A549 (cell line): Measurements from ENCODE around the gene PDK2. TPM values are rescaled to one million over a fixed set of nuclear protein-coding genes. Genes with fewer than 3 reads are reported as not detected.
A peak's percentile ranks its signal among the peaks of the same experiment; 100 is the strongest.

Experiments used
- ATAC-seq, 2 experiments: fragments of 200-7000 bp in 1 of 2; fragments of >200 bp in 1 of 2; cut with Nextera tagmentation in 1 of 2; cut with Tn5 transposase in 1 of 2; 3 replicates each; pipeline versions ENCODE4 v1.8.0 to v1.9.1; 2018 to 2020; ENCODE audit warnings: mild to moderate bottlenecking in 1 of 2, moderate library complexity in 1 of 2
- CTCF ChIA-PET: fragments of 300-600 bp; sonication (Branson Sonifier 250); formaldehyde crosslinking; extraction: SDS; loops from one replicate; lab custom pipeline; 2021; ENCODE audit warnings: antibody characterized with exemption, inconsistent platforms; lab: Yijun Ruan, JAX
- POLR2A ChIA-PET: fragments of 350-600 bp; formaldehyde crosslinking; extraction: SDS; loops from one replicate; lab custom pipeline; 2021; ENCODE audit warnings: antibody characterized with exemption, inconsistent platforms; lab: Yijun Ruan, JAX
- DNase-seq, 2 experiments: peaks; one replicate each; pipeline versions ENCODE4 v3.0.0 to v3.0.0-alpha.2; 2011 to 2016; ENCODE audit warnings: low read depth in 1 of 2, low spot score in 1 of 2
- FAIRE-seq: peaks from 2 replicates; lab custom pipeline; 2011; peaks lifted over from hg19 to GRCh38; lab: Jason Lieb, UNC
- H3K27ac ChIP-seq, 2 experiments: fragments of >200 bp; sonication (Bioruptor Twin); formaldehyde crosslinking; 3 replicates each; pipeline ENCODE4 v1.5.1; 2016 to 2017
- H3K4me1 ChIP-seq: fragments of >200 bp; sonication (Bioruptor Twin); formaldehyde crosslinking; 3 replicates; pipeline ENCODE4 v1.6.1; 2016
- H3K4me2 ChIP-seq: fragments of >200 bp; sonication (Bioruptor Twin); formaldehyde crosslinking; 3 replicates; pipeline ENCODE4 v1.6.1; 2016
- H3K4me3 ChIP-seq: fragments of >200 bp; sonication (Bioruptor Twin); formaldehyde crosslinking; 3 replicates; pipeline ENCODE4 v1.5.1; 2016
- H3K9me3 ChIP-seq: fragments of >200 bp; sonication (Bioruptor Twin); formaldehyde crosslinking; 3 replicates; pipeline ENCODE4 v1.6.1; 2016
- CEBPB ChIP-seq, 2 experiments: fragments of >200 bp in 1 of 2; sonication (Bioruptor Twin) in 1 of 2; formaldehyde crosslinking in 1 of 2; IDR thresholded peaks; 2 replicates each; pipeline ENCODE4 v1.6.1; 2012 to 2016
- CHD2 ChIP-seq: fragments of 150-350 bp; IDR thresholded peaks from 2 replicates; pipeline ENCODE4 v1.6.1; 2014; ENCODE audit warnings: low read length; ENCODE audit not compliant: partially characterized antibody
- CTCF ChIP-seq: fragments of >200 bp; sonication (Bioruptor Twin); formaldehyde crosslinking; IDR thresholded peaks from 3 replicates; pipeline ENCODE4 v1.5.1; 2016
- ELK1 ChIP-seq: fragments of 150-350 bp; IDR thresholded peaks from 2 replicates; pipeline ENCODE4 v1.6.1; 2014; ENCODE audit warnings: low read depth, mild to moderate bottlenecking, low read length
- EP300 ChIP-seq, 2 experiments: fragments of >200 bp; sonication (Bioruptor Twin); formaldehyde crosslinking; IDR thresholded peaks; 2 replicates in 1 of 2; 3 replicates in 1 of 2; pipeline ENCODE4 v1.6.1; 2016 to 2017
- FOSB ChIP-seq: fragments of 250-450 bp; sonication (Bioruptor Pico); IDR thresholded peaks from 2 replicates; pipeline ENCODE4 v1.5.0; 2020; ENCODE audit warnings: mild to moderate bottlenecking, moderate library complexity
- GATA3 ChIP-seq: IDR thresholded peaks from 2 replicates; pipeline ENCODE4 v1.6.1; 2012; ENCODE audit warnings: borderline replicate concordance
- HOXB5 ChIP-seq: fragments of 250-450 bp; sonication (Bioruptor Pico); IDR thresholded peaks from 2 replicates; pipeline ENCODE4 v1.5.0; 2020; ENCODE audit warnings: mild to moderate bottlenecking, moderate library complexity
- KDM1A ChIP-seq: fragments of 200-600 bp; sonication (generic); IDR thresholded peaks from 2 replicates; pipeline ENCODE4 v1.6.1; 2016; ENCODE audit warnings: low read depth, mild to moderate bottlenecking
- KDM5A ChIP-seq: fragments of 200-600 bp; sonication (generic); IDR thresholded peaks from 2 replicates; pipeline ENCODE4 v1.6.1; 2016; ENCODE audit warnings: antibody characterized with exemption, mild to moderate bottlenecking
- MAFK ChIP-seq: fragments of 450-650 bp; IDR thresholded peaks from 2 replicates; pipeline ENCODE4 v1.6.1; 2014; ENCODE audit not compliant: partially characterized antibody
- MAZ ChIP-seq: fragments of 150-350 bp; IDR thresholded peaks from 2 replicates; pipeline ENCODE4 v1.6.1; 2014; ENCODE audit warnings: antibody characterized with exemption, low read depth, low read length, borderline replicate concordance
- MYC ChIP-seq: IDR thresholded peaks from 2 replicates; pipeline ENCODE4 v1.6.1; 2012; ENCODE audit warnings: mild to moderate bottlenecking, inconsistent platforms, low read length, improper control_type of control experiment, borderline replicate concordance
- NR3C1 ChIP-seq: fragments of >200 bp; sonication (Bioruptor Twin); formaldehyde crosslinking; IDR thresholded peaks from 3 replicates; pipeline ENCODE4 v1.6.1; 2017
- POLR2A ChIP-seq: IDR thresholded peaks from 2 replicates; pipeline ENCODE4 v1.6.1; 2012; ENCODE audit warnings: mild to moderate bottlenecking, low read length
- RAD21 ChIP-seq, 2 experiments: fragments of >200 bp in 1 of 2; sonication (Bioruptor Twin) in 1 of 2; formaldehyde crosslinking in 1 of 2; IDR thresholded peaks in 1 of 2; conservative IDR thresholded peaks in 1 of 2; 2 replicates in 1 of 2; 3 replicates in 1 of 2; pipeline ENCODE4 v1.6.1; 2012 to 2018; ENCODE audit warnings: inconsistent platforms in 1 of 2
- RFX5 ChIP-seq: fragments of 450-650 bp; IDR thresholded peaks from 2 replicates; pipeline ENCODE4 v1.7.1; 2014; ENCODE audit warnings: antibody characterized with exemption, mild to moderate bottlenecking, moderate library complexity
- SMC3 ChIP-seq: fragments of >200 bp; sonication (Bioruptor Twin); formaldehyde crosslinking; IDR thresholded peaks from 3 replicates; pipeline ENCODE4 v1.6.1; 2018; ENCODE audit warnings: inconsistent platforms
- ZFP36 ChIP-seq: fragments of 450-650 bp; IDR thresholded peaks from 2 replicates; pipeline ENCODE4 v1.6.1; 2014; ENCODE audit warnings: borderline replicate concordance; ENCODE audit not compliant: partially characterized antibody
- WGBS: methylation state at CpG from one replicate; pipeline ENCODE4 v1.1.6; 2017; ENCODE audit errors: missing lambda C conversion rate; 5-methylcytosine and 5-hydroxymethylcytosine counted together
- polyA plus RNA-seq, 4 experiments: library from polyadenylated mRNA; depleted of rRNA in 3 of 4; stranded (reverse); fragments of >200 nt; fragmentation: RNase III in 1 of 4; extraction: RNeasy Plus Mini Kit Qiagen cat#74134 plus additional on column Dnase treatment in 1 of 4; gene quantifications; 2 replicates in 3 of 4; 3 replicates in 1 of 4; pipeline ENCODE4 v1.2.3, GENCODE V29; 2011 to 2017
- TF ChIP-seq, protein P1 (sequence below): IDR thresholded peaks from 2 replicates; pipeline ENCODE4 v1.6.1; 2012
- TF ChIP-seq, protein P2 (sequence below): IDR thresholded peaks from 2 replicates; pipeline ENCODE4 v1.6.1; 2012; ENCODE audit warnings: low read depth, borderline replicate concordance

PDK2 gene
- polyA plus RNA-seq, 2 of the 4 experiments (the other 2 are of a cell fraction): 14.1 to 28.5 TPM

DNA sequence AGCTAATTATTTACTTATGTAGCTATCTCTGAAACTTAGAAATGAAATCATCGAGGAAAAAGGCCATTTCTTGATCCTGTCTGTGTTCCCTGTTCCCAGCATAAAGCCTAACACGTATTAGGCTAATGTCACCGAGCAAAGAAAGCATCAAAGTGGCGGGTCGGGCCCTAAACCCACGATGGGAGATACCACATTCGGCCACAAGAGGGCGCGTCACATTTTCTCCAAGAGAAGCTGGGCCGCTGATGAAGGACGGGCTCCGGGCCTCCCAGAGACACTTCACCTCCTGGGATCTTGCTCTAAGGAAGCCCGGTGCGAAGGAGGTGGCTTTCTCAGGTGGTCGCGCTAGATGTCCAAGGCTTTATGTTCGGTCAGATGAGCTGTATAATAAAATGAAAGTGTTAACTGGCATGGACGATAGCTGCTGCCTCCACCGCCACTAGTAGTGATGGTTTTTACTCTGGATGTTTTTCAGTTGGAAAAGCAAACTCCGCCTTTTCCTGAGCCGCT lies 853 bp upstream of the PDK2 start (continued):
- TF ChIP-seq KDM5A: no peak
- TF ChIP-seq CTCF: peak; percentile 98
- TF ChIP-seq FOSB: peak; percentile 67; the same call in 1 of the 2 replicates
- TF ChIP-seq RAD21 (conservative IDR thresholded peaks at IDR 0.05 in 1 of 2, IDR thresholded peaks at IDR 0.05 in 1 of 2): peak; percentile 65 to 73
- TF ChIP-seq EP300 (IDR thresholded peaks at IDR 0.05): no peak
- TF ChIP-seq, protein P1, sequence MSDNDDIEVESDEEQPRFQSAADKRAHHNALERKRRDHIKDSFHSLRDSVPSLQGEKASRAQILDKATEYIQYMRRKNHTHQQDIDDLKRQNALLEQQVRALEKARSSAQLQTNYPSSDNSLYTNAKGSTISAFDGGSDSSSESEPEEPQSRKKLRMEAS: 0 out of 2 replicates have a peak, but pooled peaks have one; percentile 32
- TF ChIP-seq SMC3: peak; percentile 79
- no peak for TF ChIP-seq HOXB5 (CRISPR knock-in tag)
- no peak for TF ChIP-seq ELK1
- no peak for TF ChIP-seq ZFP36
- TF ChIP-seq CEBPB (IDR thresholded peaks at IDR 0.05): no peak
- TF ChIP-seq CHD2: no peak
- TF ChIP-seq, all 56 proteins: peak for 7

DNA sequence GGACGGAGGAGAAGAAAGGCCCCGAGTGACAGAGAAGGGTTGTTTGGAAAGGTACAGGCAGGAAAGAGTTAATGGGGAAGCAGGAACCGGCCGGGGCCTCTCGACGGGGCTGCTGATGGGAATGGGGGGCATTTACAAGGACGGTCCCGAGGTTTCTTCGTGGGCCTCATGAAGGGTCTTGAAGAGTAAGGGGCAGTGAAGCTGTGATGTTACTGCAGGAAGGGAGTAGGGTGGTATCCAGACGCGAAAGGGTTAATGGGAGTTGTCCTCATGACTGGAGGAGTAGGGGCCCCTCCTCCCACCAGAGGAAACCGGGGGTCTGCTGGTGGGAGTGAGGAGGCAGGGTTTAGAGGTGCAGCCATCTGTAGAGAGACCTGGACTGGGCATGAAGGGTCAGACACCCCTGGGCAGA lies 481 bp downstream of the PDK2 start:
- H3K9me3 ChIP-seq: no peaks in the 10 kb centered on the region
- H3K4me2 ChIP-seq: peak overlapping the region; percentile 85
- peak overlapping the region; percentile 76 for H3K4me3 ChIP-seq
- peaks cover 26% of the 10 kb centered on the region for H3K4me1 ChIP-seq
- H3K27ac ChIP-seq: peak overlapping the region; percentile 82 to 90
- 9% methylated on average over 12 of the region's 12 CpGs for WGBS
- DNase-seq (no peak), FAIRE-seq (no peak), ATAC-seq (peak in 1 of 2 experiments; percentile 1; a peak in 1 of 6 replicates)
- TF ChIP-seq KDM5A: no peak
- TF ChIP-seq MAZ: no peak
- no peak for TF ChIP-seq KDM1A
- no peak for TF ChIP-seq MYC
- TF ChIP-seq MAFK: no peak
- TF ChIP-seq GATA3: no peak
- no peak for TF ChIP-seq POLR2A
- no peak for TF ChIP-seq NR3C1
- TF ChIP-seq CHD2: no peak
- POLR2A ChIA-PET: no interaction called here
- CTCF ChIA-PET: interaction anchor here (0.9 to 30.9 kb wide), 12 partner anchors 8 to 246 kb away, joined by 3 to 1356 read pairs (median 40); partner anchors contain the start of genes ITGA3, PPP1R9B, SAMD14 and SGCA

DNA sequence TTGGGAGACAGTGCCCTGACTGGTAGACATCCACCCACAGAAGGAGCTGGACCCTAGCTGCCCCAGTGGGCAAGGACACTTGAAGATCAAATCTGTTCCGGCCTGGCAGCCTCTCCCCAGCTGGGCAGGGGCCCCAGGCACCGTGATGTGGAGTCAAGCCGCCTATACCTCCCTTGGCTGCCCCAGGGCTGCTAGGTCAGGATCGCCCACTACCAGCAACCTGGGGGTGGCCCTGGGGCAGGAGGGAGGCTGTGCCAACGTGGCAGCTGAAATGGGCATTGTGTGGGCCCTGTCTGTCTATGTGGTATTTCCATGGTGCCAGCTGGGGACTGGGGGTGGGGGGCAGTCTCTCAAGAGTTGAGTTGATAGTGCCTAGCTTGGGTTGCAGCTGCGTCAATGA lies 941 bp downstream of the PDK2 start:
- Histone ChIP-seq H3K4me1 (peaks cover 31% of the 10 kb centered on the region), H3K4me3 (peak overlapping the region; percentile 76), H3K27ac (peak overlapping the region; percentile 82 to 90), H3K9me3 (no peaks in the 10 kb centered on the region), H3K4me2 (peak overlapping the region; percentile 85)
- DNase-seq (no peak), FAIRE-seq (no peak), ATAC-seq (no peak)
- POLR2A ChIA-PET: no interaction called here
- CTCF ChIA-PET: interaction anchor here (0.9 to 30.9 kb wide), 12 partner anchors 9 to 246 kb away, joined by 3 to 1356 read pairs (median 20); partner anchors contain the start of genes ITGA3, PPP1R9B, SAMD14 and SGCA
- 80% methylated on average over 5 of the region's 6 CpGs for whole genome bisulfite sequencing
- TF ChIP-seq, protein P2, sequence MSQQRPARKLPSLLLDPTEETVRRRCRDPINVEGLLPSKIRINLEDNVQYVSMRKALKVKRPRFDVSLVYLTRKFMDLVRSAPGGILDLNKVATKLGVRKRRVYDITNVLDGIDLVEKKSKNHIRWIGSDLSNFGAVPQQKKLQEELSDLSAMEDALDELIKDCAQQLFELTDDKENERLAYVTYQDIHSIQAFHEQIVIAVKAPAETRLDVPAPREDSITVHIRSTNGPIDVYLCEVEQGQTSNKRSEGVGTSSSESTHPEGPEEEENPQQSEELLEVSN: no peak
- no peak for TF ChIP-seq RFX5
